T-helper 17 cell (primary cell): Measurements from ENCODE around the gene DMP1. TPM values are rescaled to one million over a fixed set of nuclear protein-coding genes. Genes with fewer than 3 reads are reported as not detected.
"Not testable (repeated sequence)": the region's sequence is repeated elsewhere in the genome, so short reads cannot be mapped to it uniquely, and the experiment has no call there.

Experiments used
- ATAC-seq: fragments of 150-1000 bp; cut with Tn5 transposase; 2 replicates; pipeline ENCODE4 v1.10.0; 2021; ENCODE audit warnings: mild to moderate bottlenecking, moderate library complexity
- DNase-seq, 3 donors: peaks; one replicate each; pipeline versions ENCODE4 v3.0.0 to v3.0.0-alpha.2; 2020 to 2021
- H3K9me3 ChIP-seq: one replicate; pipeline ENCODE4 v1.7.0; 2013; ENCODE audit warnings: low read length, mild to moderate bottlenecking; ENCODE audit not compliant: control insufficient read depth, poor library complexity, severe bottlenecking
- H3K27ac Mint-ChIP-seq: one replicate; pipeline ENCODE4 v1.8.0; 2022; ENCODE audit warnings: mild to moderate bottlenecking, moderate library complexity, mixed read lengths
- H3K27me3 Mint-ChIP-seq: one replicate; pipeline ENCODE4 v1.8.0; 2022; ENCODE audit warnings: mixed read lengths
- H3K36me3 Mint-ChIP-seq: one replicate; pipeline ENCODE4 v1.8.0; 2022; ENCODE audit warnings: low read depth, mixed read lengths
- H3K4me1 Mint-ChIP-seq: one replicate; pipeline ENCODE4 v1.8.0; 2022; ENCODE audit warnings: mild to moderate bottlenecking, mixed read lengths
- H3K4me3 Mint-ChIP-seq: one replicate; pipeline ENCODE4 v1.8.0; 2022; ENCODE audit warnings: mild to moderate bottlenecking, moderate library complexity, mixed read lengths
- total RNA-seq, 4 donors: library from RNA in 2 of 4; stranded (reverse) in 2 of 4; gene quantifications; one replicate each; pipeline ENCODE4 v1.2.3 and lab custom pipeline; 2022 to 2026

The DMP1 gene
- total RNA-seq, 2 donors from 2014 or later: not detected

DNA sequence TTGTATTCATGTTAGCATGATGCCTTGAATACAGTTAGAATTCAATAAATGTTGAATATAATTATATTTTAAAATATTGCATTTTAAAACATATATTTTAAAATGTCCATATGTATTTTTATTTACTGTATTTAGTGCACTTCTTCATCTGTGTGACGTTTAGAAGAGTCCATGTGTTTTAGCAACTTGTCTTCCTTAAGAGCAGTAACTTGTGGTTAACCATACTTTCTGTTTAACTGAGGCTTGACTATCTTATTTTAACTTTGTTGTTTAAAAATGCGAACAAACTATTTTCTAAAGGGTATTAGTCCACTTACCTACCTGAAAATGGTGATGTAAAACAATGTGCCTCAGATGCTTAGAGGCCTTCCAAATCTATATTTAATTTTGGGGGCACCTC lies 858 bp downstream of the DMP1 start:
- DNase-seq: no peak
- H3K4me3 Mint-ChIP-seq: no peak overlapping the region
- H3K4me1 Mint-ChIP-seq: no peaks in the 10 kb centered on the region

DNA sequence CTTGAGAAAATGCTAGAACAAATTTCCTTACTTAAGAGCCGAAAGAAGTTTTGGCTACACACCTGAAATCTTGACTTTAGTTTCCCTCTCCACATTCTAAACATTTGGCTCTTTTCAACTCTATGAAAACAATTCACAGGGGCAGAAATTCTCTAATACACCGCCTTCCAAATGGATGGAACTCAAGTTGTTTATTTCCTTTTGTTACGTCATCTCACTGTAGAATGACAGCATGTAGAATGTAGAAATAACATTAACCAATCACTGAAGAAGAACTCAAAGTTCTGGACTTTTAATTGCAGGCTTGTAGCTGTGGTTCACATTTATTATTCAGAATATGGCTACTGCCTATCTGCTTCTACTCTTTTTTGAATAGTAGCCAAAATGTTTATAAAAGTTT lies 1.9 kb downstream of the DMP1 start:
- H3K36me3 Mint-ChIP-seq: peaks cover 3% of the 10 kb centered on the region
- no peak overlapping the region for H3K4me3 Mint-ChIP-seq
- H3K4me1 Mint-ChIP-seq: no peaks in the 10 kb centered on the region
- H3K27ac Mint-ChIP-seq: no peak overlapping the region
- H3K9me3 ChIP-seq: no peaks in the 10 kb centered on the region
- no peak for DNase-seq
- ATAC-seq: no peak
- H3K27me3 Mint-ChIP-seq: peaks cover 32% of the 10 kb centered on the region

More for the DNA sequence above, 858 bp downstream of the DMP1 start:
- Mint-ChIP-seq H3K27me3 (peaks cover 32% of the 10 kb centered on the region), H3K36me3 (peaks cover 3% of the 10 kb centered on the region), H3K27ac (no peak overlapping the region)
- ATAC-seq: no peak
- no peaks in the 10 kb centered on the region for H3K9me3 ChIP-seq

DNA sequence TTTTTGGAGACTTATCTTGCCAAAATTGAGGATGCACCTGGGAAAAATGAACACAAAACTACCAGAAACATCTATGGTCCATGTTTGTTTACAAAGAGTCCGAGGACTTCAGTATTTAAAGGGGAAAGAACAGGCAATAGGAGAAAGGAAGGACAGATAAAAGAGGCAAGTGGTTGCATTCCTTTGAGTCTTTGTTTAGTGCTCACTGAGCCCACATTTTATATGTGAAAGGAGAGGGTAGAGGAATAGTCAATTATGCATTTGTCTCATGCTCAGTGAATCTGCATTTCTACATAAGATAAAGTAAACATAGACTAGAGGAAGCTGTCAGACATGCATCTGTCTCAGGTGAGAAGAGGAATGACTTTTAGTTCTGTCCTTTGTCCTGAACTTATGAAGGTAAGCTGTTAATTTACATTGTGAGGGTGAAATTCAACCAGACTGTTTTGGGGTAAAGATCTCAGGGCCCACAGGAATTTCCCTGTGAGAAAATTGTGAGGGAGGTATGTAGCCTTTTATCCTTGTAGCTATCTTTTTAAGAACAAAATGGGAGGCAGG lies 4.5 kb downstream of the DMP1 start:
- Mint-ChIP-seq H3K27ac (no peak overlapping the region), H3K4me3 (no peak overlapping the region), H3K27me3 (peaks cover 31% of the 10 kb centered on the region), H3K4me1 (no peaks in the 10 kb centered on the region), H3K36me3 (no peaks in the 10 kb centered on the region)
- DNase-seq (no peak), ATAC-seq (no peak)
- no peaks in the 10 kb centered on the region for H3K9me3 ChIP-seq

DNA sequence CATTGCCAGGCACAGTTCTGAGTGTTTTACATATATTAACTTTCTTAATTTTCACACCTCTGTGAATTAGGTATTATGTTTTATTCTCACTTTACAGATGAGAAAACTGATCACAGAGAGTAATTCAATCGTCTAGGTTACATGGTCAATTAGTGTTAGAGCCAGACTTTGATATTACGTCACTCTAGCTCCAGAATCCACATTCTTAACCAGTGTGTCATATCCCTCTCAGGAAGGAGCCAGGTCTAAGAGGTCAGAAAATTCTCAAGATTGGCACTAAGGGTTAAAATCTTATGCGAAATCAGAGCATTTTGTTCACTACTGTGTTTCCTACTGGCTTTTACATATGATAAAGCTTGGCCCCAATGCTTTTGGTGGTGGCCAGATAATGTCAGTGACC lies 7.4 kb downstream of the DMP1 start:
- Mint-ChIP-seq H3K4me1 (no peaks in the 10 kb centered on the region), H3K4me3 (no peak overlapping the region), H3K27me3 (peaks cover 30% of the 10 kb centered on the region), H3K36me3 (no peaks in the 10 kb centered on the region), H3K27ac (no peak overlapping the region)
- H3K9me3 ChIP-seq: no peaks in the 10 kb centered on the region
- no peak for ATAC-seq
- DNase-seq: no peak

DNA sequence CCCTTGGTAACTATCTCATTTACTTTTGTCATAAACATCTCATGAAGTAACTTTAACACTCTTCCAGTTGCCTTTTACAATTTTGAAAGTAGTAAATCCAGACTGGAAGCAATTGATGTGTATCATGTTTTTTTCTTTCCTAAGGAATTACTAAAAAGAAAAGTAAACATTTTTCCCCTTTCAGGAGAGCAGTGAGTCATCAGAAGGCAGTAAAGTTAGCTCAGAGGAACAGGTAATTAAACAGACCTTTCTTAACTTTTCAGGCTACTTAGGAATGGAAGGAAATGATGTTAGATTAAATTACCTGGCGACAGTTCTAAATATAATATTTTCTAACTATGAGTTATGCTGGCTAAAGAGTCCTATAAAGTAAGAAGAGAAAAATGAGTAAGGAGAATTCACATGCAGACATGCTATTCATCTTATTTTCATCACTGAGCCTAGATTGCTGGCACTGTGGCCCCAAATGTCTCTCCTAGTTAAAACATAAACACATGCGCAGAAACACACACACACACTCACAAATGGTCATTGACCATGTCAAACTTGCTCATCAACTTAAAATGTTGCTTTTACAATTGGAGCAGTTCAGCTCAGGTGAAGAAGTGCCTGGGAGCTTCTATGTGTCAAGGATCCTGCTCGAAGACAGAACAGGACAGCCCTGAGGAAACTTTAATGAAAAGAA lies 9.3 kb downstream of the DMP1 start:
- Mint-ChIP-seq H3K4me1 (no peaks in the 10 kb centered on the region), H3K36me3 (no peaks in the 10 kb centered on the region), H3K27ac (no peak overlapping the region), H3K4me3 (no peak overlapping the region), H3K27me3 (peaks cover 27% of the 10 kb centered on the region)
- H3K9me3 ChIP-seq: no peaks in the 10 kb centered on the region
- DNase-seq (no peak), ATAC-seq (no peak)

DNA sequence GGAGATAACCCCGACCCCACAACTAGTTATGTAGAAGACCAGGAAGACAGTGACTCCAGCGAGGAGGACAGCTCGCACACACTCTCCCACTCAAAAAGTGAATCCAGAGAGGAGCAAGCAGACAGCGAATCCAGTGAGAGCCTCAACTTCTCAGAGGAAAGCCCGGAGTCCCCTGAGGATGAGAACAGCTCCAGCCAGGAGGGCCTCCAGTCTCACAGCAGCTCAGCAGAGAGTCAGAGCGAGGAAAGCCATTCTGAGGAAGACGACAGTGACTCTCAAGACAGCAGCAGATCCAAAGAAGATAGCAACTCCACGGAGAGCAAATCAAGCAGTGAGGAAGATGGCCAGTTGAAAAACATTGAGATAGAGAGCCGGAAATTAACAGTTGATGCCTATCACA lies 12.8 kb downstream of the DMP1 start:
- DNase-seq (no peak), ATAC-seq (no peak)
- H3K9me3 ChIP-seq: no peaks in the 10 kb centered on the region
- no peak overlapping the region for H3K4me3 Mint-ChIP-seq
- no peaks in the 10 kb centered on the region for H3K36me3 Mint-ChIP-seq
- H3K4me1 Mint-ChIP-seq: no peaks in the 10 kb centered on the region
- no peak overlapping the region for H3K27ac Mint-ChIP-seq
- H3K27me3 Mint-ChIP-seq: peaks cover 21% of the 10 kb centered on the region

DNA sequence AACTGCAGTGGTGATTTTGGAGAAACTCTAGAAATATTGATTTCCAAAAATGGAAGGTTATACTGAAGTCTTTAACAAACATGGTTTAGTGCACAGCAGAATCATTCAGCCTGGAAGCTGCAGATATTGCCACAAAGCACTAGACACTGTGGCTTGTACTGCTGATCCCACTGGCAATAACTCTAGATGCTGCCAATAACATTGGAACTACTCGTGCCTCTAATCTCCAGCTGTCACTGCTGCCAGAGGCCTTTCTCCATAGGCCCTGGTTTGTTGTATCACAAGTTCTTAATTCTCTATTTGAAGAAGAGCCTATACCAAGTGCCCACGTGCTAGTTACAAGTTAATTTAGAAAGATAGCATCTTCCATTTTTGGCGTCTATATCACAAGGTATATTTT lies 19.3 kb downstream of the DMP1 start:
- Mint-ChIP-seq H3K36me3 (peaks cover 5% of the 10 kb centered on the region), H3K27me3 (peaks cover 24% of the 10 kb centered on the region), H3K4me3 (no peak overlapping the region), H3K4me1 (no peaks in the 10 kb centered on the region), H3K27ac (no peak overlapping the region)
- DNase-seq: no peak
- ATAC-seq: no peak
- H3K9me3 ChIP-seq: no peaks in the 10 kb centered on the region

- no peak for ATAC-seq
- peaks cover 14% of the 10 kb centered on the region for H3K27me3 Mint-ChIP-seq
These were observed 27.7 kb downstream of the DMP1 start for GRCh38 chr4:87677731-87678130.

GRCh38 chr4:87679449-87680169 lies 29.5 kb downstream of the DMP1 start:
- no peaks in the 10 kb centered on the region for H3K9me3 ChIP-seq
- H3K36me3 Mint-ChIP-seq: no peaks in the 10 kb centered on the region
- peaks cover 2% of the 10 kb centered on the region for H3K4me1 Mint-ChIP-seq
- no peak overlapping the region for H3K4me3 Mint-ChIP-seq
- no peak overlapping the region for H3K27ac Mint-ChIP-seq
- no peak for DNase-seq
- ATAC-seq: no peak
- peaks cover 14% of the 10 kb centered on the region for H3K27me3 Mint-ChIP-seq

More at GRCh38 chr4:87677731-87678130, 27.7 kb downstream of the DMP1 start:
- H3K36me3 Mint-ChIP-seq: no peaks in the 10 kb centered on the region
- H3K27ac Mint-ChIP-seq: no peak overlapping the region
- no peaks in the 10 kb centered on the region for H3K9me3 ChIP-seq
- no peak overlapping the region for H3K4me3 Mint-ChIP-seq
- H3K4me1 Mint-ChIP-seq: peaks cover 2% of the 10 kb centered on the region
- DNase-seq: no peak

DNA sequence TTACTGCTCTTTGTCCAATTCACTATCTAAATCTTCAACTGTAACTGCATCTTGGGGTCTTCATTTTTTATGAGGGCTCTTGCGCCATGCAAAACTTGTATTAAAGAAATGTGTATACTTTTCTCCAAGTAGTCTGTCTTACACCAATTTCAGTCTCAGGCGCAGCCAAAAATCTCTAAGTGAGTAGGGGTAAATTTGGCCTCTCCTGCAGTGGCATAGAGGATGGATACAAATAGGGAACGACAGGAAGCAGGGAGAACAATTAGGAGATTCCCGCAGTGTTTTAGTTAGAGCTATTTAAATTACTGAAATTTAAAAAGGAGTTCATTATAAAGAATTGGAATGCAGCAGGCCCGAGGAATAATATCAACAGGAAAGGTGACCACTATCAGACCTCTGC lies 30.2 kb downstream of the DMP1 start:
- peak overlapping the region; percentile 19 for H3K4me3 Mint-ChIP-seq
- no peaks in the 10 kb centered on the region for H3K9me3 ChIP-seq
- ATAC-seq (no peak), DNase-seq (no peak)
- no peak overlapping the region for H3K27ac Mint-ChIP-seq
- H3K4me1 Mint-ChIP-seq: peaks cover 2% of the 10 kb centered on the region
- H3K27me3 Mint-ChIP-seq: peaks cover 14% of the 10 kb centered on the region
- H3K36me3 Mint-ChIP-seq: no peaks in the 10 kb centered on the region

GRCh38 chr4:87688316-87688715 lies 38.2 kb downstream of the DMP1 start:
- Mint-ChIP-seq H3K27me3 (no peaks in the 10 kb centered on the region), H3K4me3 (no peak overlapping the region), H3K4me1 (no peaks in the 10 kb centered on the region), H3K27ac (no peak overlapping the region), H3K36me3 (peaks cover 2% of the 10 kb centered on the region)
- ATAC-seq (no peak), DNase-seq (no peak)
- no peaks in the 10 kb centered on the region for H3K9me3 ChIP-seq

- not testable (repeated sequence) for H3K27ac Mint-ChIP-seq, H3K9me3 ChIP-seq, H3K27me3 Mint-ChIP-seq, H3K36me3 Mint-ChIP-seq, H3K4me3 Mint-ChIP-seq, ATAC-seq, H3K4me1 Mint-ChIP-seq, DNase-seq
These were observed 40.9 kb downstream of the DMP1 start for GRCh38 chr4:87690947-87691346.

GRCh38 chr4:87692060-87692459 lies 42.0 kb downstream of the DMP1 start:
- H3K27me3 Mint-ChIP-seq, ATAC-seq, H3K4me1 Mint-ChIP-seq, H3K9me3 ChIP-seq, H3K4me3 Mint-ChIP-seq, DNase-seq, H3K27ac Mint-ChIP-seq, H3K36me3 Mint-ChIP-seq: not testable (repeated sequence)

GRCh38 chr4:87697272-87697671 lies 47.2 kb downstream of the DMP1 start:
- H3K36me3 Mint-ChIP-seq: peaks cover 2% of the 10 kb centered on the region
- no peaks in the 10 kb centered on the region for H3K4me1 Mint-ChIP-seq
- peaks cover 5% of the 10 kb centered on the region for H3K27me3 Mint-ChIP-seq
- H3K9me3 ChIP-seq: no peaks in the 10 kb centered on the region
- DNase-seq (no peak), ATAC-seq (no peak)
- no peak overlapping the region for H3K27ac Mint-ChIP-seq
- no peak overlapping the region for H3K4me3 Mint-ChIP-seq
